Peyer's patch (tissue), 4 donors: ENCODE results near the gene GBP3. TPM values are rescaled to one million over a fixed set of nuclear protein-coding genes. Genes with fewer than 3 reads are reported as not detected.

Source experiments
- DNase-seq, 3 donors: peaks; one replicate each; pipeline ENCODE4 v3.0.0-alpha.2; 2017 to 2019
- H3K27ac ChIP-seq, 4 donors: fragments of 200-600 bp; sonication (generic); one replicate each; pipeline ENCODE4 v1.5.1; 2016 to 2019
- H3K27me3 ChIP-seq, 2 donors: fragments of 200-600 bp; sonication (generic); one replicate each; pipeline ENCODE4 v1.5.1; 2019
- H3K36me3 ChIP-seq, 3 donors: fragments of 200-600 bp; sonication (generic); one replicate each; pipeline ENCODE4 v1.5.1; 2016 to 2019
- H3K4me1 ChIP-seq, 4 donors: fragments of 200-600 bp; sonication (generic); one replicate each; pipeline ENCODE4 v1.5.1; 2016 to 2019
- H3K4me3 ChIP-seq, 4 donors: fragments of 200-600 bp; sonication (generic); 1 replicate in 3 of 4; 2 replicates in 1 of 4; pipeline ENCODE4 v1.5.1; 2016 to 2019; ENCODE audit warnings: mild to moderate bottlenecking in 1 of 4
- H3K9me3 ChIP-seq, 4 donors: fragments of 200-600 bp; sonication (generic); one replicate each; pipeline ENCODE4 v1.5.1; 2016 to 2019; ENCODE audit warnings: mild to moderate bottlenecking in 1 of 4
- CTCF ChIP-seq, 6 experiments: fragments of 450-650 bp in 4 of 6; fragments of 200-600 bp in 2 of 6; sonication (generic) in 1 of 6; IDR thresholded peaks; one replicate each; pipeline ENCODE4 v1.5.1; 2017 to 2019; ENCODE audit warnings: antibody characterized with exemption in 6 of 6, mild to moderate bottlenecking in 3 of 6, moderate library complexity in 1 of 6
- POLR2A ChIP-seq, 2 donors: fragments of 450-650 bp; IDR thresholded peaks; one replicate each; pipeline ENCODE4 v1.5.1; 2017; ENCODE audit warnings: antibody characterized with exemption in 2 of 2, mild to moderate bottlenecking in 2 of 2, moderate library complexity in 2 of 2
- small RNA-seq, 2 donors: library from RNA; depleted of rRNA; stranded (forward); fragments of <200 nt; gene quantifications; one replicate each; pipeline ENCODE3, GENCODE V24; 2016
- total RNA-seq, 4 donors: library from RNA; depleted of rRNA; stranded (reverse); fragments of >200 nt; gene quantifications; one replicate each; pipeline ENCODE4 v1.1.0, GENCODE V29; 2016

GBP3 gene
- total RNA-seq, 4 donors from 2014 or later: 47.0 to 180 (median 90.0) TPM

GRCh38 chr1:88961081-88961480, 61.6 kb downstream of the GBP3 start:
- peaks cover 0 to 87% (median 0%) of the 10 kb centered on the region in 3 donors for H3K36me3 ChIP-seq
- H3K9me3 ChIP-seq: no peaks in the 10 kb centered on the region
- no peak overlapping the region for H3K4me3 ChIP-seq
- no peaks in the 10 kb centered on the region for H3K4me1 ChIP-seq
- DNase-seq: no peak
- no peak overlapping the region for H3K27ac ChIP-seq
- TF ChIP-seq POLR2A (IDR thresholded peaks at IDR 0.05) (no peak), CTCF (IDR thresholded peaks at IDR 0.05) (no peak)
- no peaks in the 10 kb centered on the region for H3K27me3 ChIP-seq

Small RNA genes within 50 kb of the gene (small RNA-seq; reads per million reads assigned to genes)
- 0 reads per million in 2 donors for gene RF00019

Other genes starting within 250 kb of the GBP3 start
- 10 to 100 TPM; 15.1 to 31.4 (median 26.0) TPM for gene GTF2B, start 131.3 kb downstream of the GBP3 start, total RNA-seq
- gene KYAT3, start 30.2 kb downstream of the GBP3 start, total RNA-seq: 10 to 100 TPM; 15.1 to 24.9 (median 20.9) TPM
- gene RBMXL1, start 30.2 kb downstream of the GBP3 start, total RNA-seq: 10 to 100 TPM in 1 of 4 donors, 1 to 10 TPM in 3; 8.3 to 12.4 (median 8.8) TPM
- 10 to 100 TPM; 19.7 to 91.6 (median 26.9) TPM for gene GBP1, start 42.3 kb upstream of the GBP3 start, total RNA-seq
- gene GBP2, start 103.2 kb upstream of the GBP3 start, total RNA-seq: 10 to 100 TPM; 52.7 to 86.6 (median 62.7) TPM
- gene GBP7, start 153.1 kb upstream of the GBP3 start, total RNA-seq: not detected
- 10 to 100 TPM in 1 of 4 donors, 1 to 10 TPM in 3; 4.4 to 11.6 (median 5.8) TPM for gene GBP4, start 176.1 kb upstream of the GBP3 start, total RNA-seq
- 10 to 100 TPM in 1 of 4 donors, 1 to 10 TPM in 3; 1.6 to 14.0 (median 3.1) TPM for gene GBP5, start 250.0 kb upstream of the GBP3 start, total RNA-seq